WERI-Rb-1 (cell line): ENCODE measurements around the gene LMAN1.

Experiments used
- DNase-seq: peaks from one replicate; pipeline ENCODE4 v3.0.0-alpha.2; 2020
- H3K27ac ChIP-seq: fragments of 250-450 bp; sonication (Bioruptor Pico); 2 replicates; pipeline ENCODE4 v1.5.1; 2020; ENCODE audit warnings: mild to moderate bottlenecking, moderate library complexity
- H3K27me3 ChIP-seq: fragments of 250-450 bp; sonication (Bioruptor Pico); 2 replicates; pipeline ENCODE4 v1.5.1; 2021; ENCODE audit warnings: mild to moderate bottlenecking, low read depth, moderate library complexity; ENCODE audit not compliant: insufficient read depth, severe bottlenecking
- H3K36me3 ChIP-seq: fragments of 250-450 bp; sonication (Bioruptor Pico); 2 replicates; pipeline ENCODE4 v1.5.1; 2020; ENCODE audit warnings: mild to moderate bottlenecking, moderate library complexity
- H3K4me3 ChIP-seq: 2 replicates; pipeline ENCODE4 v1.5.1; 2011; ENCODE audit warnings: low read depth, mild to moderate bottlenecking, control low read depth, low read length
- H3K9me3 ChIP-seq: fragments of 250-450 bp; sonication (Bioruptor Pico); 2 replicates; pipeline ENCODE4 v1.5.1; 2021; ENCODE audit warnings: mild to moderate bottlenecking, moderate library complexity; ENCODE audit not compliant: severe bottlenecking
- TF ChIP-seq, protein P1 (sequence below): IDR thresholded peaks from 2 replicates; pipeline ENCODE4 v1.5.1; 2011; ENCODE audit warnings: low read depth, mild to moderate bottlenecking, control low read depth, inconsistent platforms, low read length

The LMAN1 gene

DNA sequence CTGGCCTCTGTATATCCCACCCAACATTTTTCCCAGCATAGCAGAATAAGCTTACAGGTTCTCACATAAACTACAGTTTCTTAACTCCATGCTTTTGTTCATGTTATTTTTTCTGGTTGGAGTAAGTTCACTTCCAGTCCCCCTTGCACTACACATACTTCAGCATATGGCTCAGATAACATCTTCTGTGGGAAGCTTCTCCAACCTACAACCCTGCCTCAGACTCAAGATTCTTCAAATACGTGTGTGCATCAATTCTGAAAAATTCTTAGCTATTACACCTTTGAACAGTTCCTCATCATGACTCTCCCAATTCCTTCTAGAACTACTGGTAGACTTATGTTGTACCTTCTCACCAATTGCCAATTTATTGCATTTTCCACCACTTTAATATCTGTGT lies 33.1 kb downstream of the LMAN1 start:
- H3K27me3 ChIP-seq: no peaks in the 10 kb centered on the region
- no peak overlapping the region for H3K4me3 ChIP-seq
- H3K9me3 ChIP-seq: no peaks in the 10 kb centered on the region
- TF ChIP-seq, protein P1, sequence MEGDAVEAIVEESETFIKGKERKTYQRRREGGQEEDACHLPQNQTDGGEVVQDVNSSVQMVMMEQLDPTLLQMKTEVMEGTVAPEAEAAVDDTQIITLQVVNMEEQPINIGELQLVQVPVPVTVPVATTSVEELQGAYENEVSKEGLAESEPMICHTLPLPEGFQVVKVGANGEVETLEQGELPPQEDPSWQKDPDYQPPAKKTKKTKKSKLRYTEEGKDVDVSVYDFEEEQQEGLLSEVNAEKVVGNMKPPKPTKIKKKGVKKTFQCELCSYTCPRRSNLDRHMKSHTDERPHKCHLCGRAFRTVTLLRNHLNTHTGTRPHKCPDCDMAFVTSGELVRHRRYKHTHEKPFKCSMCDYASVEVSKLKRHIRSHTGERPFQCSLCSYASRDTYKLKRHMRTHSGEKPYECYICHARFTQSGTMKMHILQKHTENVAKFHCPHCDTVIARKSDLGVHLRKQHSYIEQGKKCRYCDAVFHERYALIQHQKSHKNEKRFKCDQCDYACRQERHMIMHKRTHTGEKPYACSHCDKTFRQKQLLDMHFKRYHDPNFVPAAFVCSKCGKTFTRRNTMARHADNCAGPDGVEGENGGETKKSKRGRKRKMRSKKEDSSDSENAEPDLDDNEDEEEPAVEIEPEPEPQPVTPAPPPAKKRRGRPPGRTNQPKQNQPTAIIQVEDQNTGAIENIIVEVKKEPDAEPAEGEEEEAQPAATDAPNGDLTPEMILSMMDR: no peak
- H3K27ac ChIP-seq: no peak overlapping the region
- H3K36me3 ChIP-seq: peaks cover 40% of the 10 kb centered on the region
- no peak for DNase-seq

DNA sequence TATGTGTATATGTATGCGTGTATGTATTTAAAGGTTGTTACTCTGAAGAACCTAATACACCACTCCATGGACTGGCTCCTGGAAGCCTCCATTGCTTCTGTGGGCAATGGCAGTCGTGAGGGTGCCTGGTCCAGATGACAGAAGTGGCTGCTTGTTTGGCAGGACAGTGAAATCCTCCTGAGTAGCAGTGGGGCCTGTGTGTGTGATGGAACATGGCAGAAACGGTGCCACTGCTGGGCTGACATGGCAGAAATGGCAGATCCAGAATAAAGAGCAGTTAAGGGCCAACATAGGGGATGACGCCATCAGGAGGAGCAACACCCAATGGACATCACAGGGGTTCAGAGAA lies 34.5 kb downstream of the LMAN1 start:
- DNase-seq: no peak
- H3K9me3 ChIP-seq: no peaks in the 10 kb centered on the region
- H3K27ac ChIP-seq: no peak overlapping the region
- peaks cover 29% of the 10 kb centered on the region for H3K36me3 ChIP-seq
- TF ChIP-seq, protein P1: no peak
- no peaks in the 10 kb centered on the region for H3K27me3 ChIP-seq
- H3K4me3 ChIP-seq: no peak overlapping the region

DNA sequence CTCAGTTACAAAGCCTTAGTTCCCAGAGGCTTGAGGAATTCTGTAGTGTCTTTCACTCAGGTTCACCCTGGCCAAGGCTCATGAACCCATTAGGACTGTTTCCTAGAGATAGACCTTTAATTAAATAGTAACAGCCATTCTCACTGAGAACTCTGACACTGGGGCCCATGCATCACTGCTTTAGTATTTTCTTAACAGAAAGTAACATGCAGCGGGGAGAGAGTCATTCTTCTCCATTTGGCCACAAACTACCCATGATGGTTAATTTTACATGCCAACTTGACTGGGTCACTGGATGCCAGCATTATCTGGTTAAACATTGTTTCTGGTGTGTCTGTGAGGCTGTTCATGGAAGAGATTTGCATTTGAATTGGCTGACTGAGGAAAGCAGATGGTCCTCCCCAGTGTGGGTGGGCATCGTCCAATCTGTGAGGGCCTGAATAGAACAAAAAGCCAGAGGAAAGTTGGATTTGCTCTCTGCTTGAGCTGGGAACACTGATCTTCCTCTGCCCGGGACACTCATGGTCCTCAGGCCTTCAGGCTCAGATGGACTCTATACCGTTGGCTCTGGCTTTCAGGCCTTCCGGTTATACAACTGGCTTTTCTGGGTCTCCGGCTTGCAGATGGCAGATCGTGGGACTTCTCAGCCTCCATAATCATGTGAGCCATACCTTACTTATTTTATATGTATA lies 35.0 kb downstream of the LMAN1 start:
- Histone ChIP-seq H3K27ac (no peak overlapping the region), H3K9me3 (no peaks in the 10 kb centered on the region), H3K27me3 (no peaks in the 10 kb centered on the region), H3K36me3 (peaks cover 27% of the 10 kb centered on the region), H3K4me3 (no peak overlapping the region)
- TF ChIP-seq, protein P1: no peak
- no peak for DNase-seq

DNA sequence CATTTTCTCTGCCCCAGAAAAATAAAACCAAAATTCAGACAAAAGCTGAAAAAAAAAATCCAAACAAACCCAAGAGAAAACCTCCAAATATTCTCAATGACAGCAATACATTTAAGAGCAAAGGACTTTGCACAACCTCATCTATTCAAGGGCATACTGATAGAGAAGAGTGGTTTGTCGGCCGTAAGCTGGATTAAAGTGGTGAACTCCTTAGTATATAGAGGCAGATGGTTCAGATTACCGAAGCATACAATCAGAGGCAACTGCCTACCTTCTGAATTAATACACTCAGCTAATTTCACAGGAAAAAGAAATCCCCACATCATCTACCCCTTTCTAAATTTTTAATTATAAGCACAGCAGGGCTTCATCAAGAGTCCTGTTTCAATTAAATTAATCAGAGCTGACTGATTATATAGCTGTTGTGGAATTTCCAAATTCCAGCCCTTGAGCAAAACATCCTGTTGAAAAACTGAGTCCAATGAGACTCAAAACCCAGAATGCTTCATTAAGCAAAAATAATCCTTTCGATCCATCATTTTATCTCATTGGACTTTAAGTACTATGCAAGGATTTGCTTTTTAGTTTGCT lies 40.5 kb downstream of the LMAN1 start, which contains the start of gene CPLX4:
Gene CPLX4, minus strand, starts transcription at position 190 of the 591 bp plus-strand sequence. Its CDS starts 187 bp downstream, at position 3.
- Histone ChIP-seq H3K27ac (peak within 1 kb of the TSS; percentile 71), H3K4me3 (peak within 1 kb of the TSS; percentile 24), H3K9me3 (no peaks in the 10 kb centered on the region), H3K36me3 (no peaks in the 10 kb centered on the region), H3K27me3 (no peaks in the 10 kb centered on the region)
- peak; percentile 80 for DNase-seq
- TF ChIP-seq, protein P1: no peak

DNA sequence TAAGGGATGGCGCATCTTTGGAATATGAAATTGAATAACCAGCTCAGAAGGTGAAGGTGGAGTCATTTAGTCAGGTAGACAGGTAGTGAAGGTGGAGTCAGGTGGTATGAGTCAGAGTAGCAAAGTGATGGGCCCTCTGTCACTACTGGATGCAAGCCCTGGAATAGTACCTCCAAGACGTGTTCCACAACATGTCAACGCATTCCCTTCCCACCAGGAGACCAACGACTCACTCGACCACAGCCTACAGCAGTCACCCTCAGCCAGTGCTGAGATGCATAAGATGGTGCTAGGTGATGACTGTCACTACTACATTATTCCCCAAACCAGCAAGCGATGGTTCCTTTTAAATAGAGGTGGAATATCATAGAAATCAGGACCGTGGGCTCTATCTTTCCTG lies 47.4 kb downstream of the LMAN1 start:
- DNase-seq: no peak
- no peak overlapping the region for H3K27ac ChIP-seq
- no peaks in the 10 kb centered on the region for H3K27me3 ChIP-seq
- H3K36me3 ChIP-seq: no peaks in the 10 kb centered on the region
- H3K4me3 ChIP-seq: no peak overlapping the region
- TF ChIP-seq, protein P1: no peak
- H3K9me3 ChIP-seq: no peaks in the 10 kb centered on the region

DNA sequence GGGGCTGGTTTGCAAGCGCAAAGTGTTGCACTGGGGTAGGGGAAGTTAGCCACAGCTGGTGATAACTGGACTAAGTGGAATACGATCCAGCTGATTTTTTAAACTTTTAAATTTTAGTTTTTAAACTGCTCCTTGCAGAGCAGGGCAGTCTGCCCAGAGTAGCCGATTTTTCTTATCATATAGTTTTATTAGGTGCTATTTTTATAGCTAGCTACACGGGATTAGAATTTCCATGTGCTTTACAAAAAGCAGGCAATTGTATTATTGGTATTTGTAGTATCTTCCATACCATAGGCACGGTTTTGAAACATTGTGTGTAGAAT lies 50.2 kb downstream of the LMAN1 start:
- Histone ChIP-seq H3K27me3 (no peaks in the 10 kb centered on the region), H3K9me3 (no peaks in the 10 kb centered on the region), H3K36me3 (no peaks in the 10 kb centered on the region), H3K27ac (peak overlapping the region; percentile 38), H3K4me3 (peak overlapping the region; percentile 36)
- no peak for DNase-seq
- TF ChIP-seq, protein P1: no peak
